ENCODE measurements around the gene WWOX. TPM values are rescaled to one million over a fixed set of nuclear protein-coding genes. Genes with fewer than 3 reads are reported as not detected.

Gene WWOX
- total and polyA plus RNA-seq, 2 of the 13 experiments (the other 11 are each of a cell fraction or from before 2014, with no cell fraction given) = 9.1 to 37.4 TPM

DNA sequence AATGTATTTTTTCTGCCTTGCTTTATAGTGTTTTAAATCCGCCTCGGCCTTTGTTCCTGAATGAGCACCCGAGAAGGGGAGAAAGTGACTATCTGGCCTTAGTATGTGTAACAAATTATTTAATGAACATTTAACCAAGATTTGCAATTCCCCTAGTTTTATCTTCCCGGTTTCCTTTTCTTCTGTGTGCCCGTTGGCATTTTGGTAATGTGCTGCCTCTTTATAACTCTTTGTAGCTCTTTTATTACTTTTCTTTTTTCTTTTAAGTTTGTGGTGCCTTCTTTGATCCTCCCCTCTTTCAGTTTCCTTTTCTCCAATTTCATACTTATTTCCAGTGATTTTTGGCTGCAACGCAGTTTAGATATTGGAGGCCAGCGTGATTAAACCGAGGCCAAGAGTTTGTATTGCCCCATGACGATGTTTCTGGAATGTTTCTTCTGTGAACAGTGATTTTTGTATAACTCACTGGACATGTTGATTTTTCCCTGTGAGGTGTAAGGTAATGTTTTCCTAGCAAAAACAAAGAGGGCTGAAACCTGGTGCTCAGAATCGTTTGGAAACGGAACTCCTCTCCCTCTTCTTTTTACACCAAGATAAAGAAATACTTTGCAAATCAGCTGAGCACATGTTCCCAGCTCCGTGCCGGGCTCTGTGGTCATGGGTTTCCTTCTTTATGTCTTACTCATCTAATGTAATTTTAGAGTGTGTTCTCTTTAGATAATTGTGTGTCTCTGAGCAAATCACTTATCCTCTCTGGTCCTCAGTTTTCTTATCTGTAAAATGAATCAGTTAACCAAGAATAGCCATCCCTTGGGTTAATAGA, 344.3 kb downstream of the WWOX start:
- no peaks in the 10 kb centered on the region; a peak in 1 of 5 replicates for H3K36me3 ChIP-seq (replicated peaks in 1 of 2; ENCODE audit: control insufficient read depth in 1 of 2, insufficient read depth in 2 of 2, low read length in 2 of 2)
- no peak overlapping the region for H2AFZ ChIP-seq (ENCODE audit: low read length)
- ATAC-seq = no peak
- H3K79me2 ChIP-seq (ENCODE audit: insufficient read depth, low read length) = no peaks in the 10 kb centered on the region
- no peaks in the 10 kb centered on the region for H3K27me3 ChIP-seq (ENCODE audit: control insufficient read depth in 1 of 2, insufficient read depth in 2 of 2, low read length in 2 of 2)
- peak overlapping the region; percentile 7; the same call in 1 of the 2 replicates for H3K4me2 ChIP-seq (ENCODE audit: low read depth, low read length)
- no peaks in the 10 kb centered on the region for H4K20me1 ChIP-seq (ENCODE audit: insufficient read depth, low read length)
- no TSS peak for BruUV-seq (replicated peaks)
- FAIRE-seq = no peak
- TF ChIP-seq GLI4 (CRISPR knock-in tag; IDR thresholded peaks at IDR 0.05; ENCODE audit: borderline replicate concordance) = no peak
- no peak for TF ChIP-seq JUND (CRISPR knock-in tag; IDR thresholded peaks at IDR 0.05)
- no peak for TF ChIP-seq ZNF234 (CRISPR knock-in tag; conservative IDR thresholded peaks at IDR 0.05)
- TF ChIP-seq HIVEP1 (CRISPR knock-in tag; IDR thresholded peaks at IDR 0.05) = no peak
- TF ChIP-seq ZNF34 (CRISPR knock-in tag; IDR thresholded peaks at IDR 0.05; ENCODE audit: borderline replicate concordance) = no peak
- TF ChIP-seq ZNF749 (CRISPR knock-in tag; IDR thresholded peaks at IDR 0.05; ENCODE audit: borderline replicate concordance) = no peak
- TF ChIP-seq ZNF629 (CRISPR knock-in tag; conservative IDR thresholded peaks at IDR 0.05) = peak; percentile 76
- no peak for TF ChIP-seq KLF12 (CRISPR knock-in tag; IDR thresholded peaks at IDR 0.05; ENCODE audit: borderline replicate concordance)
- intact Hi-C loops (cut with micrococcal nuclease; ENCODE audit: unreplicated experiment) = loop anchor here (1.0 kb wide), 1 partner anchor 20 kb away; no protein-coding TSS in a partner anchor
- in situ Hi-C loops (cut with HindIII; ENCODE audit: extremely low pct_ligation_motif_present, low pct_unique_long_range_greater_than_20kb) = no loop called here
- no peaks in the 10 kb centered on the region for H3K9me3 ChIP-seq (ENCODE audit: low read length)
- CTCF ChIA-PET (ENCODE audit: low intra/inter-chr PET ratio, low total read pairs) = no interaction called here
- WGBS (ENCODE audit: low lambda C conversion rate) = 54% methylated on average over 13 of the region's 13 CpGs
- DNase-seq (ENCODE audit: low spot score) = no peak
- no peak overlapping the region for H3K27ac ChIP-seq (ENCODE audit: extremely low read length, insufficient read depth, low read length)
- H3K9ac ChIP-seq (ENCODE audit: insufficient read depth, low read depth, low read length) = no peak overlapping the region
- H3K4me3 ChIP-seq (replicated peaks in 1 of 3; ENCODE audit: insufficient read depth in 1 of 3, low read depth in 2 of 3, low read length in 3 of 3) = no peak overlapping the region
- POLR2A ChIA-PET = no interaction called here
- H3K4me1 ChIP-seq (ENCODE audit: insufficient read depth, low read length) = peaks cover 24% of the 10 kb centered on the region

DNA sequence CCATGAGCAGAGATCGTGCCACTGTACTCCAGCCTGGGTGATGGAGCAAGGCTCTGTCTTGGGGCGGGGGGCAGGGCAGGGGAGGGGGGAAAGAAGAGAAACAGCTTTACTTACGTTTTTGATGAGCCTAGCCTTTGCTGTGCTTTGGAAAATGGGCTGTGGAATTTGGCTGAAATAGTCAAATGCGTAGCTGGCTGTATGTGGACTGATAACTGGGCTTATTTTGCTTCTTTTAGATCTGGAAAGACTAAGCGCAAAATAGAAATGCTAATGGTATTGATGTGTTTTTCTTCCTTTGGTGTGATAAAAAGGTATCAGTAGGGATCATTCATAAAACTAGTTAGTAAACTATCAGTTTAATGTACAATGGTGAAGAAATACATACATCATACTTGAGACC, 346.4 kb downstream of the WWOX start:
- FAIRE-seq (no peak), DNase-seq (ENCODE audit: low spot score) (no peak), ATAC-seq (no peak)
- H3K9me3 ChIP-seq (ENCODE audit: low read length) = no peaks in the 10 kb centered on the region
- H3K79me2 ChIP-seq (ENCODE audit: insufficient read depth, low read length) = no peaks in the 10 kb centered on the region
- H3K9ac ChIP-seq (ENCODE audit: insufficient read depth, low read depth, low read length) = no peak overlapping the region
- H3K27me3 ChIP-seq (ENCODE audit: control insufficient read depth in 1 of 2, insufficient read depth in 2 of 2, low read length in 2 of 2) = no peaks in the 10 kb centered on the region
- H4K20me1 ChIP-seq (ENCODE audit: insufficient read depth, low read length) = no peaks in the 10 kb centered on the region
- no peaks in the 10 kb centered on the region; a peak in 1 of 5 replicates for H3K36me3 ChIP-seq (replicated peaks in 1 of 2; ENCODE audit: control insufficient read depth in 1 of 2, insufficient read depth in 2 of 2, low read length in 2 of 2)
- H3K4me1 ChIP-seq (ENCODE audit: insufficient read depth, low read length) = peaks cover 24% of the 10 kb centered on the region
- H2AFZ ChIP-seq (ENCODE audit: low read length) = no peak overlapping the region
- no peak overlapping the region for H3K27ac ChIP-seq (ENCODE audit: extremely low read length, insufficient read depth, low read length)
- CTCF ChIA-PET (ENCODE audit: low intra/inter-chr PET ratio, low total read pairs) = no interaction called here
- intact Hi-C loops (cut with micrococcal nuclease; ENCODE audit: unreplicated experiment) (no loop called here), in situ Hi-C loops (cut with HindIII; ENCODE audit: extremely low pct_ligation_motif_present, low pct_unique_long_range_greater_than_20kb) (no loop called here)
- BruUV-seq (replicated peaks) = no TSS peak
- no peak overlapping the region for H3K4me3 ChIP-seq (replicated peaks in 1 of 3; ENCODE audit: insufficient read depth in 1 of 3, low read depth in 2 of 3, low read length in 3 of 3)
- POLR2A ChIA-PET = no interaction called here
- no peak overlapping the region for H3K4me2 ChIP-seq (ENCODE audit: low read depth, low read length)
- 95% methylated on average over 5 of the region's 5 CpGs for whole genome bisulfite sequencing (ENCODE audit: low lambda C conversion rate)
- TF ChIP-seq ZNF207 (IDR thresholded peaks at IDR 0.05; ENCODE audit: borderline replicate concordance) (no peak), ARNTL (CRISPR knock-in tag; IDR thresholded peaks at IDR 0.05) (no peak), KLF11 (CRISPR knock-in tag; IDR thresholded peaks at IDR 0.05) (no peak), ZNF510 (CRISPR knock-in tag; IDR thresholded peaks at IDR 0.05; ENCODE audit: low read depth) (no peak), ZNF780A (CRISPR knock-in tag; IDR thresholded peaks at IDR 0.05) (no peak), SOX6 (IDR thresholded peaks at IDR 0.05) (no peak), SOX6 (CRISPR knock-in tag; IDR thresholded peaks at IDR 0.05) (no peak)
- TF ChIP-seq, protein P1, sequence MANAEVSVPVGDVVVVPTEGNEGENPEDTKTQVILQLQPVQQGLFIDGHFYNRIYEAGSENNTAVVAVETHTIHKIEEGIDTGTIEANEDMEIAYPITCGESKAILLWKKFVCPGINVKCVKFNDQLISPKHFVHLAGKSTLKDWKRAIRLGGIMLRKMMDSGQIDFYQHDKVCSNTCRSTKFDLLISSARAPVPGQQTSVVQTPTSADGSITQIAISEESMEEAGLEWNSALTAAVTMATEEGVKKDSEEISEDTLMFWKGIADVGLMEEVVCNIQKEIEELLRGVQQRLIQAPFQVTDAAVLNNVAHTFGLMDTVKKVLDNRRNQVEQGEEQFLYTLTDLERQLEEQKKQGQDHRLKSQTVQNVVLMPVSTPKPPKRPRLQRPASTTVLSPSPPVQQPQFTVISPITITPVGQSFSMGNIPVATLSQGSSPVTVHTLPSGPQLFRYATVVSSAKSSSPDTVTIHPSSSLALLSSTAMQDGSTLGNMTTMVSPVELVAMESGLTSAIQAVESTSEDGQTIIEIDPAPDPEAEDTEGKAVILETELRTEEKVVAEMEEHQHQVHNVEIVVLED (CRISPR knock-in tag; IDR thresholded peaks at IDR 0.05; ENCODE audit: borderline replicate concordance) = no peak
- TF ChIP-seq, protein P2, sequence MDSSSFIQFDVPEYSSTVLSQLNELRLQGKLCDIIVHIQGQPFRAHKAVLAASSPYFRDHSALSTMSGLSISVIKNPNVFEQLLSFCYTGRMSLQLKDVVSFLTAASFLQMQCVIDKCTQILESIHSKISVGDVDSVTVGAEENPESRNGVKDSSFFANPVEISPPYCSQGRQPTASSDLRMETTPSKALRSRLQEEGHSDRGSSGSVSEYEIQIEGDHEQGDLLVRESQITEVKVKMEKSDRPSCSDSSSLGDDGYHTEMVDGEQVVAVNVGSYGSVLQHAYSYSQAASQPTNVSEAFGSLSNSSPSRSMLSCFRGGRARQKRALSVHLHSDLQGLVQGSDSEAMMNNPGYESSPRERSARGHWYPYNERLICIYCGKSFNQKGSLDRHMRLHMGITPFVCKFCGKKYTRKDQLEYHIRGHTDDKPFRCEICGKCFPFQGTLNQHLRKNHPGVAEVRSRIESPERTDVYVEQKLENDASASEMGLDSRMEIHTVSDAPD (CRISPR knock-in tag; IDR thresholded peaks at IDR 0.05) = no peak
